HL-60/S4 treated with retinoic acid at 250 ng/mL for 4 days and 3 days (cell line): Measurements from ENCODE around the gene MAP3K5.
"Not testable (repeated sequence)": the region's sequence is repeated elsewhere in the genome, so short reads cannot be mapped to it uniquely, and the experiment has no call there.

Experiments used
- in situ Hi-C: fragments of 300-500 bp; cut with MboI; formaldehyde crosslinking; loops from 2 replicates; pipeline ENCODE4 v1.7.0; 2022; ENCODE audit warnings: low sequenced_read_pairs

MAP3K5 gene, protein sequence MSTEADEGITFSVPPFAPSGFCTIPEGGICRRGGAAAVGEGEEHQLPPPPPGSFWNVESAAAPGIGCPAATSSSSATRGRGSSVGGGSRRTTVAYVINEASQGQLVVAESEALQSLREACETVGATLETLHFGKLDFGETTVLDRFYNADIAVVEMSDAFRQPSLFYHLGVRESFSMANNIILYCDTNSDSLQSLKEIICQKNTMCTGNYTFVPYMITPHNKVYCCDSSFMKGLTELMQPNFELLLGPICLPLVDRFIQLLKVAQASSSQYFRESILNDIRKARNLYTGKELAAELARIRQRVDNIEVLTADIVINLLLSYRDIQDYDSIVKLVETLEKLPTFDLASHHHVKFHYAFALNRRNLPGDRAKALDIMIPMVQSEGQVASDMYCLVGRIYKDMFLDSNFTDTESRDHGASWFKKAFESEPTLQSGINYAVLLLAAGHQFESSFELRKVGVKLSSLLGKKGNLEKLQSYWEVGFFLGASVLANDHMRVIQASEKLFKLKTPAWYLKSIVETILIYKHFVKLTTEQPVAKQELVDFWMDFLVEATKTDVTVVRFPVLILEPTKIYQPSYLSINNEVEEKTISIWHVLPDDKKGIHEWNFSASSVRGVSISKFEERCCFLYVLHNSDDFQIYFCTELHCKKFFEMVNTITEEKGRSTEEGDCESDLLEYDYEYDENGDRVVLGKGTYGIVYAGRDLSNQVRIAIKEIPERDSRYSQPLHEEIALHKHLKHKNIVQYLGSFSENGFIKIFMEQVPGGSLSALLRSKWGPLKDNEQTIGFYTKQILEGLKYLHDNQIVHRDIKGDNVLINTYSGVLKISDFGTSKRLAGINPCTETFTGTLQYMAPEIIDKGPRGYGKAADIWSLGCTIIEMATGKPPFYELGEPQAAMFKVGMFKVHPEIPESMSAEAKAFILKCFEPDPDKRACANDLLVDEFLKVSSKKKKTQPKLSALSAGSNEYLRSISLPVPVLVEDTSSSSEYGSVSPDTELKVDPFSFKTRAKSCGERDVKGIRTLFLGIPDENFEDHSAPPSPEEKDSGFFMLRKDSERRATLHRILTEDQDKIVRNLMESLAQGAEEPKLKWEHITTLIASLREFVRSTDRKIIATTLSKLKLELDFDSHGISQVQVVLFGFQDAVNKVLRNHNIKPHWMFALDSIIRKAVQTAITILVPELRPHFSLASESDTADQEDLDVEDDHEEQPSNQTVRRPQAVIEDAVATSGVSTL (N-terminal part only)

DNA sequence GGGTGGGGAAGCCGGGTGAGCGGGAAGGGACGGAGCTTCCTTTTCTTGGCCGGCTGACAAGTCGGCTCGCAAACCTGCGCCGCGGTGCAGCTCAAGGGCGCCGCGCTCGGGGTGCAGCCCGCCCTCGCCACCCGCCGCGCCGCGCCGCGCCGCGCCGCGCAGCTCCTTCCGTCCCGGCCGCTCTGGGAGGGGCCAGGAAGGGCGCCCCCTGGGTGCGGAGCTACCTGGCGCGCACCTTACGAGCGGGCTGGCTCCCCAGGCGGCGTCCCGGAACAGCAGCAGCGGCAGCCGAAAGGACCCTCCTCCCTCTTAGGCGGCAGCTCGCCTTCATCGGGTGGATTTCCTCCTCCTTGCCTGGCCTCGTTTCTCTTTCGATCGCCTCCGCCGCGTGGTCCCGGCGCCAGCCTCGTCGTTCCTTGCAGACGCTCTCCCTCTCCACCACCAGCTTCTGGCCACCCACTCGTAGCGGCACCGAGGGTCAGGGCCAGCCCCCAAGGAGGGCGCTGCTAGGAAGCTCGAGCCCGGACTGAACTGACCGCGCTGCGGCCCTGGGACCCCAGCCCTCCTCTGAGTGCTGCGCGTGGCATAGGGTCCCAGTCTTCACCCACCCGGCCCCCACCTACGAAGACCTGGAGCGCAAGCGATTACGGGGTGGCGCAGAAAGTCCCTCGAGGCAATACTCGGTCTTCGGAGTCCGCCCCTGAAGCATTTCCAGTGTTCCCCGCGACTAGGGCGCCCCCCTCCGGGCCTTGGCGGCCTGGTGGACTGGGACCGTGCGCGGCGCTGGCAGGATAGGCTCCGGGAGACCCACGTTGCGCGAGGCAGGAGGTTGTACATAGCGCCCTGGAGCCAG is at the start of gene MAP3K5:
TSS of gene MAP3K5 (minus strand) at position 68 of the 853 bp plus-strand sequence. CDS start 320 bp downstream, outside the sequence.
- in situ Hi-C loops, result no loop called here

DNA sequence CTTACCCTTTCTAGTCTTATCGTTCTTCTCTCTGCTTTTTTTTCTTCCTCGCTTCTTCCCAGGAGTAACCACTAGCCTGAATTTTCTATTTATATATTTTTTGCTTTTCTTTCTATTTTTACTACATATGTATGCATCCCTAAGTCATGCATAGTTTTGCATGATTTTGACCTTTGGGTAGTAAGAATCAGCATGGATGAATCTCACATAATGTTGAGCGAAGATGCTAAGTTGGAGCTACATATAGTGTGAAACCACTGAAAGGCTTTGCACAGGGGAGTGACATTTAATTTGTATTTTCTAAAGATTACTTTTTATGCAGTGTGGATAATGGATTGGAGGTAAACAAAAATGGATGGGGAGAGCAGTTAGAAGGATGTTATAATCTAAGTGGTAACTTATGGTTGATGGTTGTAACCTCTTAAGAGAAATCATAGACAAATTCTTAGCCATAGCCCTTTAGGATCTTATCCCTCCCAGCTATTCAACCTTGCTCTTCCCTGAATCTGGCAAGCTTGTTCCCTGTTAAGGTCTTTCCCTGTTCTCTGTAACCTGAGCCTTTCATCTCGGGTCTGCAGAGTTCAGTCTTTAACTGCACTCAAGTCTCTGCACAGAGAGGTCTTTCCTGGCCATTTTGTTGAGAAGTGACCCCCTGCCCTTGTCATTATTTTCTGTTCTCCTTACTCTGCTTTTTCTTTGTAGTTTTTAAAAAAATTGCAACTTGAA is 48.2 kb upstream of the MAP3K5 start:
- in situ Hi-C loops, result no loop called here

DNA sequence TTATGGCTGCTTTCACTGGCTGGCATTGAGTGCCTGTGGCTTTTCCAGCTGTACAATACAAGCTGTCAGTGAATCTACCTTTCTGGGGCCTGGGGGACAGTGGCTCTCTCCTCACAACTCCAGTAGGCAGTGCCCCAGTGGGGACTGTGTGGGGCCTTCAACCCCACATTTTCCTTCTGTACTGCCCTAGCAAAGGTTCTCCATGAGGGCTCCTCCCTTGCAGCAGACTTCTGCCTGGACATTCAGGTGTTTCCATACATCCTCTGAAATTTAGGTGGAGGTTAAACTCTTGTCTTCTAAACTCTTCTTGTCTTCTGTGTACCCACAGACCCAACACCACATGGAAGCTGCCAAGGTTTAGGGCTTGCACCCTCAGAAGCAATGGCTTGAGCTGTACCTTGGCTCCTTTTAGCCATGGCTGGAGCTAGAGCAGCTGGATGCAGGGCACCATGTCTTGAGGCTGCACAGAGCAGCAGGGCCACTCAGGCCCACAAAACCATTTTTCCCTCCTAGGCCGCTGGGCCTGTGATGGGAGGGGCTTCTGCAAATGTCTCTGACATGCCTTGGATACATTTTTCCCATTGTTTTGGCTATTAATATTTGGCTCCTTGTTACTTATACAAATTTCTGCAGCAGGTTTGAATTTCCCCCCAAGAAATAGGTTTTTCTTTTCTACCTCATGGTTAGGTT is 39.7 kb upstream of the MAP3K5 start:
- in situ Hi-C loops, result no loop called here

DNA sequence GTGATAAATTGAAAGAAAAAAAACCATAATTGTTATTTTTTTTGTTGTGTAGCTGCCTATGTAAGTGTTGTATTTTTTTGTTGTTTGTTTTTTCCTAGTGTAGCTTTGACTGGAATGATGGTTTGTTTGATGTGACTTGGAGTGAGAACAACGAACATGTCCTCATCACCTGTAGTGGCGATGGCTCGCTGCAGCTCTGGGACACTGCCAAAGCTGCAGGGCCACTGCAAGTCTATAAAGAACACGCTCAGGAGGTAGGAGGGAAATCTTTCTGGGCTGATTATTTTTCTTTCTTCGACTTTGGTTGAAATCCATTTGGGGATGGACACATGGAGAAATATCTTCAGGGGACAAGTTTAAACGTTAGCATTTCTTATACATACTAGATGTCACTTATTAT is 33.9 kb upstream of the MAP3K5 start:
- in situ Hi-C loops, result no loop called here

DNA sequence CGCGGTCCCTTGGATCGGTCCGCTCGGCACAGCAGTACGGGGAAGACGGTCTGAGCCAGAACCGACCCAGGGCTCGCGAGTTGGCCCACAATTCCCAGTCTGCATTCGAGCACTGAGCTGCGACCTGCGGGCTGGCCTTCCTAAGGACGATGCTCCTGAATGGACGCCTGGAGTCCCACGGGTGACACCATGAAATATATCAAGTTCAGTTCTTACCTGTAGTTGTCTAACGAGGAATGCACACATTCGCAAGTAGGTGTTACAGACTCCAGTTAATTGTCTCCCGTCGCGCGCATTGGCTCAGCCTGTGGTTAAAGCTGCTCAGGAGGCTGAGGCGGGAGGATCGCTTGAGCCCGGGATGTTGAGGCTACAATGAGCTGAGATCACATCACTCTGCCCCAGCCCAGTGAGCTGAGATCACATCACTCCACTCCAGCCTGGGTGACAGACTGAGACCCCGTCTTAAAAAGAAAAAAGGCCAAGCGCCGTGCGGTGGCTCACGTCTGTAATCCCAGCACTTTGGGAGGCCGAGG is 30.9 kb upstream of the MAP3K5 start:
- in situ Hi-C loops, result no loop called here

DNA sequence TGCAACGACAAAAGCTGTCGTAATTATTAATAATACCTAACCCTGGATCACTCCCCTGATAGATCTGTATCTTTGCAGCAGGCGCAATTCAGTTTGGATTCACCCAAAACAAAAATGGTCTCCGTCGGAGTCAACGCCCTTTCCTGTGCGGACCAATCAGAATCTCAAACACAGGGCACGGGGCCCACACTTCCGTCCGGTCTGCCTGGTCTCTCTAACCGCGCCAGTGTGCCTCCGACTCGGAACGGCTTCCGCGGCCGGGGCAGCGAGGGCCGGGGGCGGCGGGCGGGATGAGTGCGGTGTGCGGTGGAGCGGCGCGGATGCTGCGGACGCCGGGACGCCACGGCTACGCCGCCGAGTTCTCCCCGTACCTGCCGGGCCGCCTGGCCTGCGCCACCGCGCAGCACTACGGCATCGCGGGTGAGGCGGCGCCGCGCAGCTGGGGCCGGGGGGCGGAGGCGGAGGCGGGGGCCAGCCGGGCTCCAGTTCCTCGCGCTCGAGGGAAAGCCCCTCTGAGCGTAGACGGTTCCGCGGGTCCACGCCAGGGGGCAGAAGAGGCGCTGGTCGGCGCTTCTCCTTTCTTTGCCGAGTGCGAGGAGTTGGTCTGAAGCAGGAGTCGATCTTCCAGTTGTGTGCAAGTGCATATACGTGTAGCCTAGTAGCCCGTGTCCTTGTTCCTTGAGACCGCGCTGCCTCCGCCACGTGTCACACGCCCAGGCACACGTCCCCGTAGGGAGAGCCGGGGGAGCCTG is 30.3 kb upstream of the MAP3K5 start, which contains the start of gene PEX7:
TSS of gene PEX7 (plus strand) at position 217 of the 752 bp plus-strand sequence. CDS start at position 291, 74 bp downstream.
- in situ Hi-C loops, result no loop called here

DNA sequence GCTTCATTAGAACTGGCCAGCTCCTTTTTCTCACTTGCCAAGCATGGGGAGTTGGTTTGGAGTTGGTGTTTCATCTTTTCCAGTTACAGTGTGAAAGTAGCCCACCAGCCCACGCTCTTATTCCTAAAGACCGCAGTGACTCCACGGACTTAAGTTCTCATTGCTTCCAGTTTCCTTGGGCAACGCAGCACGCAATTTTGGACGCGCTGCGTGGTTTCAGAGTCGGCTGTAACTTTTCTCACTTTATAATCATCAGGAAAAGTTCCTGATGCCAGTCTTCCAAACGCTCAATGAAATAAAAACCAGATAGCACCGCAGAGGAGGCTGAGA is 29.7 kb upstream of the MAP3K5 start:
- in situ Hi-C loops, result no loop called here

DNA sequence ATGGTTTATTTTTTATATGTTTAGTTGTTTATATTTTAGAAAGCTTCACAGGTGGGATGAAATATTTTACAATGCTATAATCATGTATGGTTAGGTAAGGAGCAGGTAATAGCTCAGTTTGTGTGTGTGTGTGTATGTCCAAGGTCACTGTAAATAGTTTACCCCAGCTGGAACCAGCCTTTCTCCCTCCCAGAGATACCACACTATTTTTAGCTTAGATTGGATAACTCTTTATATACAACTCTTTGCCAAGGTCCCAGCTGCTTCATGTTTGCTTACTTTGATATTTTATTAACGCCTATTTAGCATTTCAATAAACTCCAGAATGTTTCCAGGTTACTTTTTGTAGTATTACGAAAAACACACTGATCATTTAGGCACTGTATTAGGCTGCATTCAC is 28.3 kb upstream of the MAP3K5 start:
- in situ Hi-C loops, result no loop called here

DNA sequence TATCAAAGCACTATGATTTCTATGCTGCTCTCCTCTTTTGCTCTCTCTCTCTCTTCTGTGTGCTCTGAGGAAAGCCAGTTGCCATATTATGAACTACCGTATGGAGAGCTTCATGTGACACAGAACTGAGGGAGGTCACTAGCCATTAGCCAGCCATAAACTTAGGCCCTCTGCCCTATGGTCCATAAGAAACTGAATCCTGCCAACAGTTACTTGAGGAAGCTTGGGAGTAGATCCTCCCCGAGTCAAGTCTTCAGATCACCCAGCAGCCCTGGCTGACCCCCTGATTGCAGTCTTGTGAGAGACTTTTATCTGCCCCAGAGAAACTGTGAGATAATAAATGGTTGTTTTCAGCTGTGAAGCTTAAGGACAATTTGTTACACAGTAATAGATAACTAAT is 24.4 kb upstream of the MAP3K5 start:
- in situ Hi-C loops, result no loop called here

DNA sequence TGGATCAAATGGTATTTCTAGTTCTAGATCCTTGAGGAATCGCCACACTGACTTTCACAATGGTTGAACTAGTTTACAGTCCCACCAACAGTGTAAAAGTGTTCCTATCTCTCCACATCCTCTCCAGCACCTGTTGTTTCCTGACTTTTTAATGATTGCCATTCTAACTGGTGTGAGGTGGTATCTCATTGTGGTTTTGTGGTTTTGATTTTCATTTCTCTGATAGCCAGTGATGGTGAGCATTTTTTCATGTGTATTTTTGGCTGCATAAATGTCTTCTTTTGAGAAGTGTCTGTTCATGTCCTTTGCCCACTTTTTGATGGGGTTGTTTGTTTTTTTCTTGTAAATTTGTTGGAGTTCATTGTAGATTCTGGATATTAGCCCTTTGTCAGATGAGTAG is 23.3 kb upstream of the MAP3K5 start:
- in situ Hi-C loops, result not testable (repeated sequence)

DNA sequence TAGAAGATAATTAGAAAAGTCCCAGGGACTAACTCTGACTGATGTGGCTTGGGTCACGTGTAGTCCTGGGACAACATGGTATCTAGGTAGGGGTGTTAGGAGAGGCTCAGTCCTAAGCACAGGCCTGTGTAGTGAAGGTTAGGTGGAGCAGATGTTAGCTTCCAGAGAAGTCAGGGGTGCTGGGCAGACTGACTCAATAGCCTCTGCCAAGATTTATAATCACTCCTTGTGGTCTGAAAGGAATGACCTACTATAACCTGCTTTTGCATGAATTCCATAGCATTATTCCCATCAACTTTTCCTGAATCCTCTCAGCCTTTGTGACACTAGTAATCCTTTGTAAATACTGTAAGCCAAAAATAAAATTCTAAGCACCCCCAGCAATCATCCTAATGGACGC is 19.9 kb upstream of the MAP3K5 start:
- in situ Hi-C loops, result no loop called here

DNA sequence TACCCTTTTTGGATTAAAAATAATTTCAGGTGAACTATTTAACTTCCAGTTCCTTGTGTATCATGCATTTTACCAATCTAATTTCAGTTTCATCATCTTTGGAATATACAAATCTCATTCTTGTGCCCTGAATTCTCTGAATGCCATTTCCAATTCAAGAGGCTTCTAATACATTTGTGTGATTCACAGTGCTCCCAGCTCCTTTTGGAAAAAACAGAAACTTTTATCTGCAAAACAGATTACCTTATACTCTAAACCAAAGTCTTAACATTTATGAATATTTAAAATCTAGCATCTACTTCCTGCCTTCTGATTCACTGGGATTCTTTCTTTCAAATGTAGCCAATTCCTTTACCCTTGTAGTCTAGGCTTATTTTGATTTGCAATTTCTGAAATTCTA is 19.0 kb upstream of the MAP3K5 start:
- in situ Hi-C loops, result no loop called here

DNA sequence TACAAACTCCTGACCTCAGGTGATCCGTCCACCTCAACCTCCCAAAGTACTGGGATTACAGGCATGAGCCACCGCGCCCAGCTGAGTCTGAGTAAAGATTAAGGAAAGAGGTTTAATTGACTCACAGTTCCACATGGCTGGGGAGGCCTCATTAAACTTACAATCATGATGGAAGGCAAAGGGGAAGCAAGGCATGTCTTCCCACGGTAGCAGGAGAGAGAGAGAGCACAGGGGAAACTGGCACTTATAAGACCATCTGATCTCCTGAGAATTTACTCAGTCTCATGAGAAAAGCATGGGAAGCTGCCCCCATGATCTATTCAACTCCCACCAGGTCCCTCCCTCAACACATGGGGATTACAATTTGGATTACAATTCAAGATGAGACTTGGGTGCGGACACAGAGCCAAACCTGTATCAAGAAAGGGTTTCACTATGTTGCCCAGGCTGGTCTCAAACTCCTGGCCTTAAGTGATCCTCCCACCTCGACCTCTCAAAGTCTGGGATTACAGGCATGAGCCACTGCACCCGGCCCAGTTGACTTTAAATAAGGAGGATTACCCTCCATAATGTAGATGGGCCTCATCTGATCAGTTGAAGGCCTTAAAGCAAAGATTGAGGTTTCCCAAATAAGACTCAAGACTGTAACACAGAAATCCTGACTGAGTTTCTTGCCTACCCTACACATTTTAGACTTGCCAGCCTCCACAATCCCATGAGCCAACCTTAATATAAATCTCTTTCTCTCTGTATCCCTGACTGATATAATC is 17.0 kb upstream of the MAP3K5 start:
- in situ Hi-C loops, result no loop called here

DNA sequence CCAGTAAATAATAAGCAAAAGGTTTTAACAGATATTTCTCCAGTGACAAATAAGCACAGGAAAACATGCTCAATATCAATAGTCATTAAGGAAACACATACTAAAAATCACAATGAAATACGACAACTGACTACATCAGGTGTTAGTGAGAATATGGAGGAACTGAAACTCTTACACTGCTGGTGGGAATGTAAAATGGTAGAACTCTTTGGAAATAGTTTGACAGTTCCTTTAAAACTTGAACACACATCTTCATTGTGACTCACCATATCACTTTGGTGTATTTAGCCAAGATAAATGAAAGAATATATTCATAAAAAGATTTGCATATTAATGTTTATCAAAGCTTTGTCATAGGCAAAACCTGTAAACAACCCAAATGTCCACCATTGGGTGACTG is 11.3 kb upstream of the MAP3K5 start:
- in situ Hi-C loops, result no loop called here

DNA sequence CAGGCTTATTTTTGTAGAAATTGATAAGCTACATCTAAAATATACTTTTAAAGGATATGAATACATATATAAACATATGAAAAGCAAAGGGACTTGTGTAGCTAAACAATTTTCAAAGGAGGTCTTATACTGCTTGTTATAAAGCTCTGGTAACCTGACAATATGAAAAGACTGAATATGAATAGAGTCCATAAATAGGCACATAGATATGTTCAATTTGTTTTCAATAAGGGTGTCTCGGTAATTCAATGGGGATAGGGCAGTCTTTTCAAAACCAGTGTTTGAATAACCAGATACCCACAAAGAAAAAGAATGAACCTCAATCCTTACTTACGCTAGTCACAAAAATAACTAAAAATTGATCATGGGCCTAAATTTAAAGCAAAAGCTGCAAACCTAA is 9.3 kb upstream of the MAP3K5 start:
- in situ Hi-C loops, result no loop called here

DNA sequence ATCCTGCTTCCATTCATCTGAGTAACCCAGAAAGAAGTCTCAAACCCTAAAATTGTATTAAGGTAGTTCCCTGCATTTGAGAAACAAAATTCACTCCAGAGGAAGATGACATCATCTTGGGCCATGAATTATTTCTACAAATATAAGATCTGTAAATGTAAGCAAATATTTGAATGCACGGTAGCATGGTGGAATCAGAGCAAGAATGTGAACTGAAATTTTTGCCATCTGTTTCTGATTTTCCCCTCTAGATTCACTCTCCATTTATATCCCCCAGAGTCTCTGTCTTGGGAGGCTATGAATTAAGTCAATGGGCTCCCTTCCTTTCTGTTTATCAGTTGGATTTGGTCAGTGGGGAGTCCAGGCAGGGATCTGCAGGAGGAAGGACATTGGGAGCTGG is 5.8 kb upstream of the MAP3K5 start:
- in situ Hi-C loops, result no loop called here

DNA sequence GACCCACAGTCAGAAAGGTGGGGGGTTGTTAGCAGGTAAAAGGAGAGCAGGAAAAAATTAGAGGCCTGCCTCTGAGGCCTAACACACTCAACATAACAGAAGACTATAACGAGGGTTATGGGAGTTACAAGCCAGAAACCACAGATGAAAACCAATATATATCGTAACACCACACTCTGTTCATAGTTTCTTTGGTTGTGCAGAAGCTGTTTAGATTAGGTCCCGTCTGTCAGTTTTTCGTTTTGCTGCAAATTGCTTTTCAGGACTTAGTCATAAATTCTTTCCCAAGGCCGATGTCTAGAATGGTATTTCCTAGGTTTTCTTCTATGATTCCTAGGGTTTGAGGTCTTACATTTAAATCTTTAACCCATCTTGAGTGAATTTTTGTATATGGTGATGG is 3.7 kb upstream of the MAP3K5 start:
- in situ Hi-C loops, result no loop called here
